ENCODE data around the gene WWOX. TPM values are rescaled to one million over a fixed set of nuclear protein-coding genes. Genes with fewer than 3 reads are reported as not detected.

Gene WWOX
- total and polyA plus RNA-seq, 2 of the 8 experiments (the other 6 are each of a cell fraction or from before 2014, with no cell fraction given): 5.4 to 16.7 TPM

DNA sequence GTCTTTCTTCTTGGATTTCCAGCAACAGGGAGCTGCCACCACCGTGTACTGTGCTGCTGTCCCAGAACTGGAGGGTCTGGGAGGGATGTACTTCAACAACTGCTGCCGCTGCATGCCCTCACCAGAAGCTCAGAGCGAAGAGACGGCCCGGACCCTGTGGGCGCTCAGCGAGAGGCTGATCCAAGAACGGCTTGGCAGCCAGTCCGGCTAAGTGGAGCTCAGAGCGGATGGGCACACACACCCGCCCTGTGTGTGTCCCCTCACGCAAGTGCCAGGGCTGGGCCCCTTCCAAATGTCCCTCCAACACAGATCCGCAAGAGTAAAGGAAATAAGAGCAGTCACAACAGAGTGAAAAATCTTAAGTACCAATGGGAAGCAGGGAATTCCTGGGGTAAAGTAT, 1112.1 kb downstream of the WWOX start:
- DNase-seq (ENCODE audit: low read depth in 1 of 2, low spot score in 2 of 2) (no peak), FAIRE-seq (no peak)
- H2AFZ ChIP-seq (ENCODE audit: low read length): no peak overlapping the region
- H3K27ac ChIP-seq (ENCODE audit: low read depth, low read length): no peak overlapping the region
- H3K4me3 ChIP-seq (ENCODE audit: extremely low read depth in 1 of 4, insufficient read depth in 2 of 4, low read depth in 3 of 4, low read length in 4 of 4): no peak overlapping the region
- ChIA-PET POLR2A (ENCODE audit: partially characterized antibody) (no interaction called here), CTCF (ENCODE audit: partially characterized antibody) (interaction anchor here (0.7 to 0.9 kb wide), 2 partner anchors 12 to 508 kb away, joined by 3 to 4 read pairs; no protein-coding TSS in a partner anchor)
- no peak overlapping the region for H2BK15ac ChIP-seq (ENCODE audit: low read length)
- 96% methylated on average over 13 of the region's 13 CpGs; no CpG with 5 or more reads in 1 of the 2 experiments for WGBS, 2 experiments (ENCODE audit: extremely low coverage in 1 of 2, insufficient coverage in 1 of 2, insufficient read length in 1 of 2, insufficient replicate concordance in 2 of 2, low coverage in 1 of 2, low lambda C conversion rate in 2 of 2, missing lambda C conversion rate in 1 of 2)
- no peaks in the 10 kb centered on the region for H3K36me3 ChIP-seq (ENCODE audit: control insufficient read depth in 2 of 4, insufficient read depth in 4 of 4, low read length in 3 of 4)
- H3K9ac ChIP-seq (replicated peaks in 1 of 4; ENCODE audit: extremely low read depth in 1 of 4, low read depth in 3 of 4, low read length in 3 of 4): no peak overlapping the region
- no peak overlapping the region for H3K18ac ChIP-seq (ENCODE audit: extremely low read depth, low read length)
- H2BK20ac ChIP-seq (ENCODE audit: low read length): peak overlapping the region; percentile 11; the same call in 1 of the 2 replicates
- no peak overlapping the region for H2BK120ac ChIP-seq (replicated peaks; ENCODE audit: low read depth, low read length)
- H3K4ac ChIP-seq (replicated peaks; ENCODE audit: insufficient read length, low read depth, low read length): no peak overlapping the region
- no peak overlapping the region for H2AK5ac ChIP-seq (ENCODE audit: low read depth, low read length)
- H4K91ac ChIP-seq (replicated peaks; ENCODE audit: insufficient read length, low read length): peak overlapping the region; percentile 68
- H3K4me1 ChIP-seq (replicated peaks in 1 of 4; ENCODE audit: control insufficient read depth in 3 of 4, insufficient read depth in 4 of 4, low read length in 3 of 4): peaks cover 1 to 9% (median 8%) of the 10 kb centered on the region in 4 experiments; a peak in 6 of 7 replicates
- H4K20me1 ChIP-seq (replicated peaks in 1 of 2; ENCODE audit: control insufficient read depth in 1 of 2, insufficient read depth in 2 of 2, low read length in 2 of 2): no peaks in the 10 kb centered on the region
- H3K27me3 ChIP-seq (replicated peaks in 1 of 4; ENCODE audit: control insufficient read depth in 3 of 4, extremely low read depth in 1 of 4, insufficient read depth in 3 of 4, low read length in 3 of 4): no peaks in the 10 kb centered on the region; a peak in 1 of 7 replicates
- H4K5ac ChIP-seq (ENCODE audit: insufficient read length, low read depth, low read length): no peak overlapping the region
- H3K56ac ChIP-seq (replicated peaks; ENCODE audit: insufficient read length, low read depth, low read length): no peak overlapping the region
- no peak overlapping the region for H3K4me2 ChIP-seq (ENCODE audit: insufficient read depth in 1 of 2, low read depth in 2 of 2, low read length in 2 of 2)
- no peaks in the 10 kb centered on the region for H3K9me3 ChIP-seq (ENCODE audit: insufficient read depth in 2 of 2, low read depth in 1 of 2, low read length in 1 of 2)
- H3K79me2 ChIP-seq (ENCODE audit: control insufficient read depth in 1 of 2, insufficient read depth in 2 of 2, low read length in 2 of 2): no peaks in the 10 kb centered on the region
- peak overlapping the region; percentile 85 for H2BK12ac ChIP-seq (ENCODE audit: low read depth, low read length)
- no peaks in the 10 kb centered on the region for H3K79me1 ChIP-seq (ENCODE audit: low read depth, low read length)
- H3K23me2 ChIP-seq (ENCODE audit: low read depth, low read length): no peaks in the 10 kb centered on the region
- no peak overlapping the region for H3K14ac ChIP-seq (ENCODE audit: insufficient read length)
- H2BK5ac ChIP-seq (ENCODE audit: low read depth, low read length): peak overlapping the region; percentile 26; the same call in 1 of the 2 replicates
- H3K23ac ChIP-seq (ENCODE audit: insufficient read length): no peak overlapping the region
- H4K8ac ChIP-seq (ENCODE audit: extremely low read depth, insufficient read depth, low read length): no peak overlapping the region
- TF ChIP-seq RFX5 (IDR thresholded peaks at IDR 0.05; ENCODE audit: borderline replicate concordance, low read depth, low read length) (no peak), KDM5A (IDR thresholded peaks at IDR 0.05; ENCODE audit: low read length) (no peak), TAF7 (optimal IDR thresholded peaks at IDR 0.05; ENCODE audit: borderline replicate concordance, low read depth, low read length) (no peak), JUND (IDR thresholded peaks at IDR 0.05; ENCODE audit: low read length) (no peak), POU5F1 (IDR thresholded peaks at IDR 0.05; ENCODE audit: low read depth, low read length) (no peak), KDM4A (IDR thresholded peaks at IDR 0.05; ENCODE audit: low read depth, low read length, severe bottlenecking) (no peak), HDAC2 (IDR thresholded peaks at IDR 0.05; ENCODE audit: borderline replicate concordance in 1 of 2, low read depth in 2 of 2, low read length in 2 of 2) (no peak), TEAD4 (IDR thresholded peaks at IDR 0.05; ENCODE audit: low read depth, low read length) (no peak), SAP30 (IDR thresholded peaks at IDR 0.05; ENCODE audit: insufficient read depth, insufficient replicate concordance, low read length) (no peak), NRF1 (IDR thresholded peaks at IDR 0.05; ENCODE audit: low read depth, low read length) (no peak), EGR1 (IDR thresholded peaks at IDR 0.05; ENCODE audit: borderline replicate concordance, low read depth, low read length) (no peak), BRCA1 (IDR thresholded peaks at IDR 0.05; ENCODE audit: low read depth, low read length) (no peak)
- TF ChIP-seq, protein P1, sequence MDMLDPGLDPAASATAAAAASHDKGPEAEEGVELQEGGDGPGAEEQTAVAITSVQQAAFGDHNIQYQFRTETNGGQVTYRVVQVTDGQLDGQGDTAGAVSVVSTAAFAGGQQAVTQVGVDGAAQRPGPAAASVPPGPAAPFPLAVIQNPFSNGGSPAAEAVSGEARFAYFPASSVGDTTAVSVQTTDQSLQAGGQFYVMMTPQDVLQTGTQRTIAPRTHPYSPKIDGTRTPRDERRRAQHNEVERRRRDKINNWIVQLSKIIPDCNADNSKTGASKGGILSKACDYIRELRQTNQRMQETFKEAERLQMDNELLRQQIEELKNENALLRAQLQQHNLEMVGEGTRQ (IDR thresholded peaks at IDR 0.05; ENCODE audit: low read length): no peak

Measured in H1 (cell line).